HS-5 (cell line): Measurements from ENCODE around the gene MYH7.

Experiments used
- DNase-seq: peaks from one replicate; pipeline ENCODE4 v3.0.0-alpha.2; 2012; ENCODE audit warnings: low read depth

Gene MYH7

DNA sequence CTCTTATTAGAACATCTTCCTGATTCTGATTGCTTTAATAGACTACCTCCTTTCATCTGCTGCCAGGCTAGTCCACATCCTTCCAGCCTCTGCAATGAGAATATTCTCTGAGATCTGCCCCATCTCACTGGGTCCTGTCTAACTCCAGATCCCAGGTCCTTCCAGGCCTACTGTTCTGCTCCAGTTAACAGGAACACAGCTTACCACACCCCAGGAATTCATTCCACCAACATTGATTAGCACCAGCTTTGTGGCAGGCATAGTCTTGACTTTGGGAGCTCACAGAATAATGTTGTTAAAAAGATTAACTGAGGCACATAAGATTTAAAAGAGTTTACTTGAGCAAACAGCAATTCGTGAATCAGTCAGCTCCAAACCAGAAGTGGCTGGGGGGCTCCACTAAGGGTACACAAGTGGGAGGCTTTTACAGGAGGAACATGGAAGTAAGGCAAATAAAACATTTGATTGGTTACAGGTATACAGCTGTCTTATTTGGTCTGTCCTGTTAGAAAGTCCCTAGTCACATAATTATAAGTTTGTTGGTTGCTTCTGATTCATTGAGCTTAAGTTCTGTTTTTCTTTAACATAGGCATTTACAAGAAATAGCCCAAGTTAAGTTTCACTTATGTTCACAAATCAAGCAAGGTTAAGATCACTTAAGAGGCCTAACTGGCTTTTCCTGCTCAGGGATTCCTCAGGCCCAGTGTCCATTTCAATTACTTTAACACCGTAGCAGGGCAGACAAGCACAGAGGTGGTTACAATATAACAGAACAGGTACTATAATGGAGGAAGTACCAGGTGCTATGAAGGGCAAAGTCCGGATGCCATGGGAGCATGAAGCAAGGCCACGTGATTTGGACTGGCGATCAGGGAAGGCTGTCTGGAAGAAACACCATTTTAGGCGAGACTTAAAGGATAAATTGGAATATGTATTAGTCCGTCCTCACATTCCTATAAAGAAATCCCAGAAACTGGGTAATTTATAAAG is 12.2 kb upstream of the MYH7 start:
- no peak for DNase-seq

DNA sequence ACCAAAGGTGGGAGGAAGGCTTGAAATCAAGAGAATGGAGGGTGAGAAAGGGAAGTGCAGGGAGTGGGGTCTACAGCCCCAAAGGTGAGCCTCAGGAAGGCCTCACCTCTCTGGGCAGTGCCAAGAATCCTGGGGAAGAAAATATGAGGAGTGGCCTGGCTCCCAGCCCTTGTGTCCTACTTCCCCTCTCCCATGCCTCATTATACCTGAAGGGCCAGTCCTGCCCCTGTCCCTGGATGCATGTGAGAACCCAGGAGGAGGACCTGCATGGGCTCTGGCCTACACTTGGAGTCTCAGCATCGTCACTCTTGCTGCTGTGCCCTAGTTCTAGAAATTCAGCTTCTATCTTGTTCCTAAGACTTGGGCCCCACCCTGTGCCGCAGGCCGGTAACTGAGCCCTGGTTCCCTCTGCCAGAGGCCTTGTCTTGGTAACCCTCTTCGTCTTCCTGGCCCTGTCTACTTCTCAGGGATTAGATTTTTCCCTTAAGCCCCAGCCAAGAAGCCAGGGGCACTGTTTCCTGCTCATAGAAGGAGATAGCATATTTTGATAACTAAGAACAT is 10.9 kb upstream of the MYH7 start:
- DNase-seq, result no peak

DNA sequence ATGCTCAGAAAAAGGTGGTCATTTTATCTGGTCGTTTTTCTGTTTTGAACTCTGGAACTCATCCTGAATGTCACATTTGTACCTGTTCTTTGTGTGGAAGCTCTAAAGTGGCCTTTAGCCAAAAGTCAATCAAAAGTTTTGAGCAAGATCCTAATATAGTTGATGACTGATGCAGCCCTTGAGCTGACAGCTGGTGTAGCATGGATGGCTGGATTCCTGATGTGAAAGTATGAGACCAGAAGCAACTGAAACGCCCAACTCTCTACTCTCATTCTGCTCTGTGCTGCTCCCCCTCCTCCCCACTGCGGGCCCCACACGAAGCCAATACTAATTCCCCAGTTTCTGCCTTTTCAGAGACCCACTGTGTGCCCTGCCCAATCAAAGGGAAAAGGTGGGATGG is 10.3 kb upstream of the MYH7 start:
- DNase-seq, result no peak

DNA sequence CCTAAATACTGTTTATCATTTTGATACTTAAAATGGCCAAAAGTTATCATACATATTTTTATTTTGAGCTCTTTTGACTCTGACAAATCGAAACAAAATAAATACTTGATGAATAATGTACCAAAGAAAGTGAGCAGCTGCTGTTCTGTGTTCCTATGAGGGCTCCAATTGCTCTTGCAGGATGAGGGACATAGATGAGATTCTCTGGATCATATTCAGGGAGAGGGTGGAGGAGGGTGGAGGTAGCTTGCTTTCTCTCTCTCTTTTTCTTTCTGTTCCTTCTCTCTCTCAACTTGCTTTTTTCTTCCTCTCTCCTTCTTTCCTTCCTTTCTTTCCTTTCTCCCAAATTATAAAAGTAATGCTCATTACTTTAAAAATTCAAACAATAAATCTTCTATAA is 8.9 kb upstream of the MYH7 start:
- no peak for DNase-seq

DNA sequence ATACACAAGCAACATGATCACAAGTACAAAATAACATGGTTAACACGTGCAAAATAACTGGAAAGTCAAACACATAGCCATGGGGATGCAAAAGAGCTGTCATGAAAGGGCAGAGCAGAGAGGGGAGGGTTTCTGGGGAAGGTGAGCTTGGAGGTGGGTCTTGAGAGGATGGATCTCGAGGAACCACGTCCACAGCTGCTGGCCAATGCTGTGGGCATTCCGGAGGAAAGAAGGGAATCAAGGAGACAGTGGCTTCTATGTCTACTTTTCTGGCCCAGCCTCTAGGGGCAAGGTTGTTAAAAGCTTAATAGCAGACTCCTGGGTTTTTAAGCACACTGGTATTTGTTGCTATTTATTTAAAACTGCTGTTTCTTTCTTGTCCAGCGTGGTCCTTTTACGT is 8.4 kb upstream of the MYH7 start:
- no peak for DNase-seq

DNA sequence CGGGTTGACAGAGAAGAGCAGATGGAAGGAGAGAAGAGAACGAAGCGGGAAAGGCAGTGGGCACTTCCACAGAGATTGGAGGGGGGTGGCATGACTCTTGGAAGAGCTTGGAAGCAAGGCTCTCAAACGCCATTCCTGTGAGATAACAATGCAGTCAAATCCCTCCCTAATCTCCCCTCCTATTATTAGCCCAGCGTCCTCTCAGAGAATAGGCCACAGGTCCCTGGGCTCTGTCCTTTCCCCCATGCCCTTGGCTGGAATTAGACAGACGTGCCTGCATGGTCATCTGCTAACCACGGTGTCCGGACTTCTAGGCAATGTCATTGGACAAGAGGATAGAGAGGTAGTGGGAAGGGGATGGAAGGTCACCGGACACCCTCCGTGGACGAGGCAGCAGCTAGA is 8.0 kb upstream of the MYH7 start:
- no peak for DNase-seq

DNA sequence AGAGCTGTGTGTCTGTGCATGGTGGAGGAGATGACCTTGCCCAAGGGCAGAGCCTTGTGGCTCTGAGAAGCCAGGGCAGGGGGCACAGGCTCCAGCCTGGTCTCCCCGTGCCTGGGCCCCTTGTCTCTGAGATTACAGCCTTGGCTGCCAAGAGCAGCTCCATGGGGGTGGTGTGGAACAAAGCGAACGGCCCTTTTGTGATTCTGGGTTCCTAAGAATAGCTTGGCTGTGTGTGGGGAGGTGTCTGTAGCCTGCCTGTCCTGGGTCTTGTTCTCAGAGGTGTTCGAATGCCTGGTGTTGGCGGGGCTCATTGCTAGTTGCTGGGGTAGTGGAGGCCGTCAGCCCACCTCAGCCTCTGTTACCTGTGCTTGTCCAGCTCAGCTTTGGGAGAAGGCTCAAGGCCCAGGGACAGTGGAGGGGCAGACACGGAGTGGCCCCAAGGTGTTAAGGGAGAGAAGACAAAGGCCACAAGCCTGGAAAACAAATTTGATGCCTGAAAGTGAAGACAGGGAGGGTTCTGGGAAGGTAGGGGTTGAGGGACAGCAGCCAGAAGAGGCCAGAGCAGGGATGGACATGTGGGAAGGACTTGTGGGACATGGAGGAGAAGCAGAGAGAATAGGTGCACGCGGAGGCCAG is 7.4 kb upstream of the MYH7 start:
- DNase-seq, result no peak

DNA sequence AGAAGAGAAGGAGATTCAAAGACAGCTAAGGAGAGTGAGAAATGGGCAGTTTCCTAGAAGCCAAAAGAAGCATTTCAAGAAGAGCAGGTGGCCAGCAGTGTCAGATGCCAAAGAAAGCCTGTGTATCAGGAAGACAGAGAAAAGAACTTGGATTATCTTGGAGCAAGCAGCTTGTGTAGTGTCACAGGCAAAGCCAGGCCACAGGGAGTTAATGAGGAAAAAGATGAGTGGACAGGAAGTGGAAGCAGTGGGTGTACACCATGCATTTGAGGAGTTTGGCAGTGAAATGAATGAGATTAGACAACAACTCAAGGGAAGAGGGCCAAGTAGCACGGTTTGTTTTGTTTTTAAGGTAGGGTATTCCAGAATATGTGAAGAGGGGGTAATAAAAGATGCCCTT is 5.6 kb upstream of the MYH7 start:
- no peak for DNase-seq

DNA sequence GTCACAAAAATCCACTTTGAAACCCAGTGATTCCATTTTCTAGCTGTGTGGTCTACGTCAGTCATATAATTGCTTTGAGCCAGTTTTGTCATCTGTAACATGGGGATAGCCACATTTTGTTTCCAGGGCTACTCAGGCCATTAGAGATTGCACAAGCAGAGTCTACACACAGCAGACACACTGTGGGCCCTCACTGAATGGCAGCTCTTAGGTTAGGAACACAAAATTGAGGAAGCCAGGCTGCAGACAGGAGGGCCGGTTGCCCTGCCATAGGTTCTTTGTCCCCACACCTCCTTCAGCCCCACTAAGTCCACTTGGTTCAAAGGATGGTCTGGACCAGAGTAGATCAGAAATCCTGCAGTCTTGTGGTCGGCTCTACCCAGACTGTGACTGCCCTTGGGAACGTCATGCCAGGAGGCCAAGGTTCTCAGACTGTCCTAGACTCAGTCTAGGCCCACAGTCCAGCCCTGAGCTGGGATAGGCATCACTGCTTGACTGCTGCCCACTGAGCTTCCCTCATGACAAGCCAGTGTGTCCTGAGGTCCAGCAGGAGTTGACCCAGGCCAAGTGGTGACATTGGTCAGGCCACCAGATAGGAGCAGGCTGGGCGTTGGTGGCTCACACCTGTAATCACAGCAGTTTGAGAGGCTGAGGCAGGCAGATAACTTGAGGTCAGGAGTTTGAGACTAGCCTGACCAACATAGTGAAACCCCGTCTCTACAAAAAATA is 3.8 kb upstream of the MYH7 start:
- DNase-seq, result no peak

DNA sequence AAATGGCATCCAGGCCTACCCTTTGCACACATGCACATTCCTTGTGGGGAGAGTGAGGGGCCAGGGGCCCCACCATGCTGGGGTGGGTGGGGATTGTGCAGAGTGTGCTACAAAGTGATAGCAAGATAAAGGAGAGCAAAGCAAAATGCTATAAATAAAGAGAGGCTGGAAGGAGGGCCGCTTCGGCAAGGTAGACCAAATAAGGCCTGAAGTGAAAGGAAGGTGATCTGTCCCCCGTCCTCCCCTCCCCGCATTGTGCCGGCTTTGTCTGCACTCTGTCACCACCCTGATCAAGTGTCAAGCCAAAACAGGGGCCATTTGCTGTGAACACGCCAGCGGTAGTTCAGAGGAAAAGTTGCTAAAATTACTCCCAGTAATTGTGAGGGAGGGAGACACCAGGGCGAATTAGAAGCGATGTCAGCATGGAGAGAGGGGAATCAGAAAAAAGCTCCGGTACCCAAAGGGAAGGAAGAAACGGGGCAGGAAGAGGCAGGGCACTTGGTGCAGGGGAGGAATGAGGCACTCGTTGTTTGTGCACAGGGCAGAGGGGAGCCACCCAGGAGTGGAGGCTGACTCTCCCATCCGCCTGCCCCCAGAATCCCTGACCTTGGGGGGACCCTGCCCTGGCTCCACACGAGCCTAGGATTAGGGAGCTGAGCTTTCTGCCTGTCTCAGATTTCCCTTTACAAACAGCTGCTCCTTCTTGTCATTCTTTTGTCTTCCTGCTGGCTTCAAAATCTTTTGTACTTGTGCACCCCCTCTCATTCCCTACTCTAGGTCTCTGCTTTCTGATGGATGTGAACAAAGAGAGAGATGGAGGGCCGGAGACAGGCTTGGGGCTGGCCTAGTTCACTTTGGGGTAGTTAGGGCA is 2.9 kb upstream of the MYH7 start:
- DNase-seq, result no peak

DNA sequence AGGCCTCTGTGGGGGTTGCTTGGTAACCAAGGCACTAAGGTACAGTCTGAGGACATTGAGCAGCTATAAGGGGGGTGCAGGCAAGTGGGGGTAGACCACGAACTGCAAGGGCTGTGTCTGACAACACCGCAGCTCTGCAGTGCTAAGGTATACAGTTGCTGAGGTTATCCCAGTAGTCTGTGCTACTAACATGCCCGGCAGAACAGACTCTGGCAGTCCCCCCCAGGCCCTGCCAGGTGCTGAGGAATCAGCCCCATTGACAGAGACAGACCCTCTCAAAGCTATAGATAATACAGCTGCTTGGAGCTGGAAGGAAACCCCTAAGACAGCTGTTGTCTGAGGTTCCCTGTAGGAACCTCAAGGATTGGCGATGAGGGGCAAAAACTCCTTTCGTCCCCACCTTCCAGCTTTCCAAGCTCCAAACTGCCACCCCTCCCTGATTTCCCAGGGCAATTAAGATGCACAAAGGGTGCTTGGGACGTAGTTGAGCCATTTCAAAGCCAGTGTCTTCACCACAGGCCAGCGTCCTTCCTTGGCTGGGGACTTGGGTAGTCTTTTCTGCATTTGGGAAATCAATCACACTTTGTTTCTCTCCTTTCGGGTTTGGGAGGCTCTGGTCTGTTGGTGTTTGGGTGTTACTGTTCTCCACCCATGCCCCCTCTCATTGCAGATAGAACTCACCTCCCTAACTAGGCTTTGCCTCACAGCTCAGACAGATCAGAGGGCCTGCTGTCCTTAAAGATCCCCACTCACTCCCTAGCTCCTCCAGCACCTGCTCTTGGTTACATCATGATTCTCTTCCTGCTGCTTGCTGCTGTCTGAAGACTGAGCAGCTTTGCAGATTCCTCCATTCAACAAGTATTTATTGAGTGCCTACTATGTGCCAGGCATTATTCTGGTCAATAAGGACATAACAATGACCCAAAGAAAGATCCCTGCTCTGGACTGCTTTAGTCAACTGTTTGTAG is 2.0 kb upstream of the MYH7 start:
- DNase-seq, result no peak

DNA sequence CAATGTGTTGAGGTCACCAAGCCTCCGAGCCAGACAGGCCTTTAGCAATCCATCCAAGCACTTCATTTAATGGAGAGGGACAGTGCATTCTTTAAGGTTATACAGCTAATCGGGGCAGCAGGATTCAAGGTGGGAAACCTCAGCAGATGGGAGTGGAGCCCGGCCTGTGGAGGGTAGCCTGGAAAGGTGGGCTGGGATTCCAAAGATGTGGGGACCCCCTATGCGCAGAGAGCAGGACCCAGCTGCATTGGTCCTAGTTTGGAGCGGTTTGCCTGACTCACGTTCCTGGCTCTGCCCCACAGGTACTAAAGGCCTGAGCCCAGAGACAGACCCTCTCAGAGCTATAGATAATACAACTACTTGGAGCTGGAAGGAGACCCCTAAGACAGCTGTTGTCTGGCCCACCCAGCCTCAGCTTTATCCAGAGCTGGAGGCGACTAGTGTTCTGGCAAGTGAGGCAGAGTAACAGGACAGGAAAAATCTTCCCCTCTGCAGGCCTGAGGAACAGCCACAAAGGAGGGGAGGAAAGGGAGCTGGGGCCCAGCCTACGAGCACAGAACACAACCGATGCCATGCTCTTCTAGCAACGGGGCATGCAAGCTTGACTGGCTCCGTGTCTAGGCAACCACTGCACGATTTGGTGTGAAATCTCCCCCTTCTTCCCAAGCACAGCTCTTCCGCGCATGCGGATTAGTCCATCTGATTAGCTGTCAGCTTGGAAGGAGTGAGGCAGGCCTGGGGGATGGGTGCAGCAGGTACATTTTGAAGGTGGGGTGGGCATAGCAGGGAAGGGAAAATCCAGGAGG is 1.1 kb upstream of the MYH7 start:
- DNase-seq, result no peak

DNA sequence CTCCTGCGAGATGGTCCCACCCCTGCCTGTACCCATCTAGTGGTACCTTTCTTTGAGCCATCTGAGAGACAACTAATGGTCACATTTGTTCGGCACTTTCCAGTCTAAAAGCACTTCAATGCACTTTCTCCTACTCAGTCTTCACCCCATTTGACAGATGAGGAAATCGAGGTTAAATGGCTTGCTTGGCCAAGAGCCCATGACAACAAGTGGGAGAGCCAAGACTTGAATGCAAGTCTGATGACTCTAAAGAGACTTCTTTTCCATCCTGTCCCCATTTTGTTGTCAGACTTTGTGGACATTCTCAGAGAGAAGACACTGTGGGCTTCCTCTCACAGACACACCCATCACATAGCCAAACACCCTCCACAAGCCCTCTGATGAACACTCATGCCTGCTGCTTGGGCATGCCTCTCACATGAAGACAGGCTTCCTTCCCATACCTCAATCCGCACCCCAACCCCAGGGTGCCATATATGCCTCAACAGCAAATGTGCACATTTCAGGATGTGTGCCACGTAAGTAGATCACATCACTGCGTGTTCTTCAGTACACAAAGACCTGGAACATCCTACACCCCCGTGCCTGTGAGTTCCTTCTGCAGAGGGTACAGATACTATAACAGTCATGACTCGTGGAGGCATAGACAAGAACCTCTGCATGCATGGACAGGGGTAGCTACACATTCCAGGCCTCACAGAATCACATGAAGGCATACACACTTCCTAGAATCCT is 805 bp downstream of the MYH7 start:
- no peak for DNase-seq

DNA sequence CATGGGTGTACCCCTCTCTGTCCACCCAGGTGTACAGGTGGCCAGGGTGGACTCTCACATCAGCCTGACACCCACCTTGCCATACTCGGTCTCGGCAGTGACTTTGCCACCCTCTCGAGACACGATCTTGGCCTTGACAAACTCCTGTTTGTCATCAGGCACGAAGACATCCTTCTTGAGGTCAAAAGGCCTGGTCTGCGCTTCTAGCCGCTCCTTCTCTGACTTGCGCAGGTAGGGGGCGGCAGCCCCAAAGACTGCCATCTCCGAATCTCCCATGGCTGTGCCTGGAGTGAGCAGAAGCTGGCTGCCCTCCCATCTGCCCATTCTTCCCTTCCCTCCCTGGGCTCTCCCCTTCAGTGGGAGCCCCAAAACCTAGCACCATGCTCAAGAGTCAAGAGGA is 2.0 kb downstream of the MYH7 start:
- no peak for DNase-seq

DNA sequence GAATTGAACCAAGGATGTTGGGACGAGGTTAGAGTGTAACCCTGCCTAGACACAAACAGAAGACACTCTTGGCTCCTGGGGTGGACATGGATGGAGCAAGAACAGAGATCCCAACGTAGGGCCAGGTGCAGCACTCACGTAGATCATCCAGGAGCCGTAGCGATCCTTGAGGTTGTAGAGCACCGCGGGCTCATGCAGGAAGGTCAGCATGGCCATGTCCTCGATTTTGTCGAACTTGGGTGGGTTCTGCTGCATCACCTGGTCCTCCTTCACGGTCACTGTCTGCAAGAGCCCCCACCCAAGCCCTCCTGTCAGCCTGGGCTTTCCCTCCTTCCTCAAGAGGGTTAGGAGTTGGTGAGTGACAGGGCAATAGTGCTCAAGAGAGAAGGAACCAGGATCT is 2.5 kb downstream of the MYH7 start:
- DNase-seq, result no peak

DNA sequence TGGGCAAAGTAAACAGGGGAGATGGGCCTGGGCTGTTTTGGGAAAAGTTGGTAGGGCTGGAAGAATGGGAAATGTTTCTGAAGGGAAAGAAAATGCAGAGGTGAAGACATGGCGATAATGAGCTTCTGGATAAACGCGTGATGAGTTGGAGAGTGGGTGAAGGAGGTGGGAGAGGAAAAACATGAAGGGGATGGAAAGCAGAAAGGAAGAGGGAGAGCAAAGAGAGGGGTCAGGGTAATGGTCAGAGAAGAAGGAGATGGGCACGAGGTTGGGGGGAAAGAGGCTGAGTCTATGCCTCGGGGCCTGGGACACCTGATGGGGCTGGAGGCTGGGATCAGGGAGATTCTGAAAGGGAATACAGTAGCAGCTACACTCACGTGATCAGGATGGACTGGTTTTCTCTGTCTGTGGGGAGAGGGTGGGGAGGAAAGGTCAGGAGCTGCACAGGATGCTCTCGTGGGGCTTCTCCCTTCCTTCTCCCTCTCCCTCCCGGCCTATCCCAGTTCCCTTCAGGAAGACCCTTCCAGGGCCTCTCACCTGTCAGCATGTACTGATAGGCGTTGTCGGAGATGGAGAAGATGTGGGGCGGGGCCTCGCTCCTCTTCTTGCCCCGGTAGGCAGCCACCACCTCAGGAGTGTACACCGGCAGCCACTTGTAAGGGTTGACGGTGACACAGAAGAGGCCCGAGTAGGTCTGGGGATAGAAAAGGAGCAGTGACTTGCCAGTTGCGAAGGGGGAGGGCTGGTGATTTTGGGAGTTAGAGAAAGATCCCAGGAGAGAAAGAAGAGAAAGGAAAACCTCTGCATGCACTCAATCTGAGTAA is 3.1 kb downstream of the MYH7 start:
- DNase-seq, result no peak

DNA sequence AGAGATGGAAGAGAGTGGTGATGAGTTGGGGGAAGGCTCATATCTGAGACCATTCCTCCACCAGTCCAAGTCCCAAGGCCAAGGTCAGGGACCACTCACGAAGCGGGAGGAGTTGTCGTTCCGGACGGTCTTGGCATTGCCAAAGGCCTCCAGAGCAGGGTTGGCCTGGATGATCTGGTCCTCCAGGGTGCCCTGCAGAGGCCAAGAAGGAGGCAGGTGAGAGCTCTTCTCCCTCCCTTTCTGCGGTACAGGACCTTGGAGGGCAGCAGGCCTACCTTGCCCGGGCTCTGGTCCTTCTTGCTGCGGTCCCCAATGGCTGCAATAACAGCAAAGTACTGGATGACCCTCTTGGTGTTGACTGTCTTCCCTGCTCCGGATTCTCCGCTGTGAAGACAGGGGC is 4.0 kb downstream of the MYH7 start:
- DNase-seq, result no peak

DNA sequence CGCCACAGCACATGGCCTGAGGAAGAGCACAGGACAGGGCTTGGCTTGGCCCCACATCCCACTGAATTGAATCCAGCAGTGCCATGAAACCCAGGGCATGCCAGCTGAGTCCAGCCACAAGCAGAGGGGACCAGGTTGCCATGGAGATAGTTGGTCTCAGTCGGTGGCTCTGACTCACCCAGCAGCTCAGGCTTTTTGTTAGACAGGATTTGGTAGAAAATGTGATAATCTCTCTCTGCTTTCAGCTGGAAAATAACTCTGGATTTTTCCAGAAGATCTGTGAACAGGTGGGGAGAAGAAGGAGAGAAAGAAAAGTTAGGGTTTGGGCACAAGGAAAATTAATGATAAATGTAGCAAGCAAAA is 4.8 kb downstream of the MYH7 start:
- no peak for DNase-seq
